Panc1 (cell line): ENCODE results near the gene CTSL. TPM values are rescaled to one million over a fixed set of nuclear protein-coding genes. Genes with fewer than 3 reads are reported as not detected.

Experiments
- ATAC-seq: fragments of 200-7000 bp; cut with Tn5 transposase; 2 replicates; pipeline ENCODE4 v1.9.1; 2020; ENCODE audit warnings: mild to moderate bottlenecking, moderate library complexity
- BruUV-seq: library from RNA; stranded (reverse); fragments of 400-500 nt; replicated peaks from 2 replicates; lab custom pipeline; 2021; lab: Mats Ljungman, UMichigan
- CTCF ChIA-PET: fragments of 300-600 bp; sonication (Branson Sonifier 250); formaldehyde crosslinking; loops from one replicate; lab custom pipeline; 2022; ENCODE audit warnings: antibody characterized with exemption; lab: Charles Lee
- POLR2A ChIA-PET: fragments of 300-600 bp; sonication (Branson Sonifier 250); formaldehyde crosslinking; loops from one replicate; lab custom pipeline; 2022; ENCODE audit warnings: antibody characterized with exemption; lab: Charles Lee
- DNase-seq: peaks from one replicate; pipeline ENCODE4 v3.0.0-alpha.2; 2010; ENCODE audit warnings: low read depth, low spot score
- H3K27ac ChIP-seq: 2 replicates; pipeline ENCODE4 v1.5.1; 2011; ENCODE audit warnings: mild to moderate bottlenecking, low read length, inconsistent platforms
- H3K27me3 ChIP-seq: fragments of 200-500 bp; sonication (Bioruptor generic); 2 replicates; pipeline ENCODE4 v1.6.0; 2014; ENCODE audit warnings: low read length, inconsistent platforms; ENCODE audit not compliant: control insufficient read depth, insufficient read depth
- H3K36me3 ChIP-seq: fragments of 200-500 bp; sonication (Bioruptor generic); 2 replicates; pipeline ENCODE4 v1.5.1; 2014; ENCODE audit warnings: inconsistent platforms, mild to moderate bottlenecking, low read length, moderate library complexity; ENCODE audit not compliant: control insufficient read depth, insufficient read depth
- H3K4me1 ChIP-seq: 2 replicates; pipeline ENCODE4 v1.5.1; 2011; ENCODE audit warnings: inconsistent platforms, mild to moderate bottlenecking, low read length, moderate library complexity; ENCODE audit not compliant: control insufficient read depth, insufficient read depth
- H3K4me3 ChIP-seq, 2 experiments: 2 replicates each; pipeline ENCODE4 v1.5.1; 2011 to 2012; ENCODE audit warnings: low read depth in 2 of 2, low read length in 2 of 2, mild to moderate bottlenecking in 2 of 2, inconsistent platforms in 1 of 2, moderate library complexity in 1 of 2
- H3K9me3 ChIP-seq: fragments of 200-500 bp; sonication (Bioruptor generic); 2 replicates; pipeline ENCODE4 v1.5.1; 2014; ENCODE audit warnings: low read depth, mild to moderate bottlenecking, inconsistent platforms, low read length, moderate library complexity; ENCODE audit not compliant: control insufficient read depth, insufficient read depth
- POLR2AphosphoS5 ChIP-seq: IDR thresholded peaks from 2 replicates; pipeline ENCODE4 v1.6.1; 2012; ENCODE audit warnings: mild to moderate bottlenecking, low read depth, low read length, moderate library complexity
- SIN3A ChIP-seq: IDR thresholded peaks from 2 replicates; pipeline ENCODE4 v1.6.1; 2012; ENCODE audit warnings: low read depth, mild to moderate bottlenecking, low read length, moderate library complexity, borderline replicate concordance; ENCODE audit not compliant: insufficient read depth
- TCF7L2 ChIP-seq: IDR thresholded peaks from 2 replicates; pipeline ENCODE4 v1.6.1; 2011; ENCODE audit warnings: mild to moderate bottlenecking, low read depth, low read length, inconsistent platforms
- in situ Hi-C: cut with HindIII; loops from 2 replicates; pipeline ENCODE4 v1.10.0; 2016; ENCODE audit warnings: low sequenced_read_pairs, low pct_unique_long_range_greater_than_20kb
- intact Hi-C: fragments of 100-400 bp; cut with micrococcal nuclease; formaldehyde crosslinking; loops from one replicate; pipeline ENCODE4 v1.10.0; 2022; ENCODE audit not compliant: unreplicated experiment
- total RNA-seq: library from RNA; stranded (reverse); gene quantifications from one replicate; pipeline ENCODE4 v1.2.1, GENCODE V29; 2021; ENCODE audit not compliant: unreplicated experiment
- TF ChIP-seq, protein P1 (sequence below), 2 experiments: IDR thresholded peaks; 2 replicates each; pipeline ENCODE4 v1.6.1; 2011 to 2012; ENCODE audit warnings: low read depth in 2 of 2, control low read depth in 1 of 2, low read length in 1 of 2, mild to moderate bottlenecking in 1 of 2, moderate library complexity in 1 of 2; ENCODE audit not compliant: insufficient read depth in 1 of 2
- TF ChIP-seq, protein P2 (sequence below): fragments of 450-650 bp; IDR thresholded peaks from 2 replicates; pipeline ENCODE4 v1.5.1; 2017; ENCODE audit warnings: mild to moderate bottlenecking

Gene CTSL
- total RNA-seq, 1 experiment from 2014 or later, result 45.2 TPM

DNA sequence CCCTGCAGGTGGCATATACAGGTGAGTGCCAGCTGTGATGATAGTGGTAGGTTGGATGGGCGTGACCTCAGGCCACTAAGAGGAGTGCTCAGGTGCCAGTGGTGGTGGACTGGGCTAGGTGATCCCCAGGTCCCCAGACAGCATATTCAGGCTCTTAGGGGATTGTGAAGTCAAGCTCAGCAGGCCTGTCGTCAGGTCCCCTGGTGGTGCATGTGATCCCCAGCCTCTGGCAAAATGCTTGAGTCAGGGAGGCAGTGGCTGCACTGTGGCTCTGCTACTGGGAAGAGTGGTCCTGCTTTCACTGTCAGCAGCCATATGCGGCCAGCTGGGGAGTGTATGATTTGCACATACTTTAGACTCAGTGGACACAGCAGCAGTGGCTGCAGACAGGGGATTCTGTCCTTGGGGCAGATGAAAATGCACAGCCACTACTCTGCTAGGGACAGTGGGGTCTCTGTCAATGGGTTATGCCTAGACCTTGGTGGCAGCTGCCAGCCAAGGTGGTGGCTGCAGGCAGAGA, 31.6 kb upstream of the CTSL start:
- no peak overlapping the region for H3K27ac ChIP-seq
- no peak overlapping the region for H3K4me3 ChIP-seq
- ChIA-PET POLR2A (no interaction called here), CTCF (no interaction called here)
- H3K9me3 ChIP-seq, result no peaks in the 10 kb centered on the region
- no peaks in the 10 kb centered on the region; the same call in 1 of the 2 replicates for H3K27me3 ChIP-seq
- H3K4me1 ChIP-seq, result no peaks in the 10 kb centered on the region
- intact Hi-C loops (no loop called here), in situ Hi-C loops (no loop called here)
- DNase-seq (no peak), ATAC-seq (no peak)
- TF ChIP-seq POLR2AphosphoS5 (no peak), TCF7L2 (no peak), SIN3A (no peak)
- TF ChIP-seq, protein P1, sequence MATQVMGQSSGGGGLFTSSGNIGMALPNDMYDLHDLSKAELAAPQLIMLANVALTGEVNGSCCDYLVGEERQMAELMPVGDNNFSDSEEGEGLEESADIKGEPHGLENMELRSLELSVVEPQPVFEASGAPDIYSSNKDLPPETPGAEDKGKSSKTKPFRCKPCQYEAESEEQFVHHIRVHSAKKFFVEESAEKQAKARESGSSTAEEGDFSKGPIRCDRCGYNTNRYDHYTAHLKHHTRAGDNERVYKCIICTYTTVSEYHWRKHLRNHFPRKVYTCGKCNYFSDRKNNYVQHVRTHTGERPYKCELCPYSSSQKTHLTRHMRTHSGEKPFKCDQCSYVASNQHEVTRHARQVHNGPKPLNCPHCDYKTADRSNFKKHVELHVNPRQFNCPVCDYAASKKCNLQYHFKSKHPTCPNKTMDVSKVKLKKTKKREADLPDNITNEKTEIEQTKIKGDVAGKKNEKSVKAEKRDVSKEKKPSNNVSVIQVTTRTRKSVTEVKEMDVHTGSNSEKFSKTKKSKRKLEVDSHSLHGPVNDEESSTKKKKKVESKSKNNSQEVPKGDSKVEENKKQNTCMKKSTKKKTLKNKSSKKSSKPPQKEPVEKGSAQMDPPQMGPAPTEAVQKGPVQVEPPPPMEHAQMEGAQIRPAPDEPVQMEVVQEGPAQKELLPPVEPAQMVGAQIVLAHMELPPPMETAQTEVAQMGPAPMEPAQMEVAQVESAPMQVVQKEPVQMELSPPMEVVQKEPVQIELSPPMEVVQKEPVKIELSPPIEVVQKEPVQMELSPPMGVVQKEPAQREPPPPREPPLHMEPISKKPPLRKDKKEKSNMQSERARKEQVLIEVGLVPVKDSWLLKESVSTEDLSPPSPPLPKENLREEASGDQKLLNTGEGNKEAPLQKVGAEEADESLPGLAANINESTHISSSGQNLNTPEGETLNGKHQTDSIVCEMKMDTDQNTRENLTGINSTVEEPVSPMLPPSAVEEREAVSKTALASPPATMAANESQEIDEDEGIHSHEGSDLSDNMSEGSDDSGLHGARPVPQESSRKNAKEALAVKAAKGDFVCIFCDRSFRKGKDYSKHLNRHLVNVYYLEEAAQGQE (IDR thresholded peaks at IDR 0.05; ENCODE audit: insufficient read depth in 1 of 2, low read depth in 2 of 2, low read length in 1 of 2), result no peak
- TF ChIP-seq, protein P2, sequence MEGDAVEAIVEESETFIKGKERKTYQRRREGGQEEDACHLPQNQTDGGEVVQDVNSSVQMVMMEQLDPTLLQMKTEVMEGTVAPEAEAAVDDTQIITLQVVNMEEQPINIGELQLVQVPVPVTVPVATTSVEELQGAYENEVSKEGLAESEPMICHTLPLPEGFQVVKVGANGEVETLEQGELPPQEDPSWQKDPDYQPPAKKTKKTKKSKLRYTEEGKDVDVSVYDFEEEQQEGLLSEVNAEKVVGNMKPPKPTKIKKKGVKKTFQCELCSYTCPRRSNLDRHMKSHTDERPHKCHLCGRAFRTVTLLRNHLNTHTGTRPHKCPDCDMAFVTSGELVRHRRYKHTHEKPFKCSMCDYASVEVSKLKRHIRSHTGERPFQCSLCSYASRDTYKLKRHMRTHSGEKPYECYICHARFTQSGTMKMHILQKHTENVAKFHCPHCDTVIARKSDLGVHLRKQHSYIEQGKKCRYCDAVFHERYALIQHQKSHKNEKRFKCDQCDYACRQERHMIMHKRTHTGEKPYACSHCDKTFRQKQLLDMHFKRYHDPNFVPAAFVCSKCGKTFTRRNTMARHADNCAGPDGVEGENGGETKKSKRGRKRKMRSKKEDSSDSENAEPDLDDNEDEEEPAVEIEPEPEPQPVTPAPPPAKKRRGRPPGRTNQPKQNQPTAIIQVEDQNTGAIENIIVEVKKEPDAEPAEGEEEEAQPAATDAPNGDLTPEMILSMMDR, result no peak
- no TSS peak for BruUV-seq
- H3K36me3 ChIP-seq, result no peaks in the 10 kb centered on the region

DNA sequence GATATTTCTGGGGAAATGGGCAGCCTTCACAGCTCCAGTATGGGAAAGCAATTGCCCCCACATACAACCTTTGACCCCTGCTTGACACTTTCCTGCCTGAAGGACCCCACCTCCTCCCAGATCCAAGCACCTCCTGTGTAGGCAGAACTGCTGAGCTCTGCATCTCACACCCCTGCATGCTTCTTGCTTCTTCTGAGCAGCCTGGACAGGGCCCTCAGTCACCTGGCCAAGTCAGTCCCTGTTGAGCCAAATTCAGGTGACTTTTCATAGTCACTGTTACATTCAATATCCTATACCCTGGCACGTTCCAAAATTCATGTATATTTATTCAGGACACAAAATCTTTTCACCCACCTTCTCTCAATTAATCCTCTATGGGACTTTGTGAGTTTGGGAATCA, 30.4 kb upstream of the CTSL start:
- intact Hi-C loops, result no loop called here
- Histone ChIP-seq H3K4me3 (no peak overlapping the region), H3K4me1 (no peaks in the 10 kb centered on the region), H3K9me3 (no peaks in the 10 kb centered on the region), H3K27ac (no peak overlapping the region), H3K36me3 (no peaks in the 10 kb centered on the region), H3K27me3 (no peaks in the 10 kb centered on the region; the same call in 1 of the 2 replicates)
- in situ Hi-C loops, result no loop called here
- BruUV-seq, result no TSS peak
- DNase-seq (no peak), ATAC-seq (no peak)
- no peak for TF ChIP-seq SIN3A
- no peak for TF ChIP-seq TCF7L2
- TF ChIP-seq, protein P1 (IDR thresholded peaks at IDR 0.05; ENCODE audit: insufficient read depth in 1 of 2, low read depth in 2 of 2, low read length in 1 of 2), result no peak
- TF ChIP-seq POLR2AphosphoS5, result no peak
- TF ChIP-seq, protein P2, result no peak
- CTCF ChIA-PET, result no interaction called here
- POLR2A ChIA-PET, result no interaction called here
